PFSK-1 (cell line): ENCODE data around the gene BPIFA1.

Source experiments
- FOXP2 ChIP-seq: optimal IDR thresholded peaks from 2 replicates; pipeline ENCODE3; 2011; ENCODE audit warnings: borderline replicate concordance, control low read depth, inconsistent platforms; ENCODE audit not compliant: insufficient read depth; ENCODE audit errors: extremely low read length, extremely low read depth
- POLR2AphosphoS5 ChIP-seq: IDR thresholded peaks from 2 replicates; pipeline ENCODE4 v1.6.1; 2012; ENCODE audit warnings: low read depth, mild to moderate bottlenecking, control low read depth, low read length, moderate library complexity
- REST ChIP-seq, 2 experiments: IDR thresholded peaks; 2 replicates each; pipeline versions ENCODE4 v1.6.1 to v1.8.0; 2011 to 2012; ENCODE audit warnings: low read depth in 2 of 2, low read length in 2 of 2, control low read depth in 1 of 2, inconsistent platforms in 1 of 2, mild to moderate bottlenecking in 1 of 2, moderate library complexity in 1 of 2; ENCODE audit not compliant: insufficient read depth in 1 of 2
- SIN3A ChIP-seq: IDR thresholded peaks from 2 replicates; pipeline ENCODE4 v1.6.1; 2012; ENCODE audit warnings: mild to moderate bottlenecking, low read length, moderate library complexity, borderline replicate concordance; ENCODE audit not compliant: insufficient read depth
- TAF1 ChIP-seq: IDR thresholded peaks from 2 replicates; pipeline ENCODE4 v1.6.1; 2012; ENCODE audit warnings: low read length, control low read depth, borderline replicate concordance; ENCODE audit not compliant: insufficient read depth

Gene BPIFA1

GRCh38 chr20:33210371-33210770 lies 25.4 kb upstream of the BPIFA1 start:
- TF ChIP-seq SIN3A (no peak), POLR2AphosphoS5 (no peak), FOXP2 (no peak), REST (IDR thresholded peaks at IDR 0.05; ENCODE audit: insufficient read depth in 1 of 2, low read depth in 2 of 2, low read length in 2 of 2) (no peak), TAF1 (no peak)

- no peak for TF ChIP-seq POLR2AphosphoS5
- peak; percentile 27 to 69; a peak in 1 of 4 replicates for TF ChIP-seq REST (IDR thresholded peaks at IDR 0.05; ENCODE audit: insufficient read depth in 1 of 2, low read depth in 2 of 2, low read length in 2 of 2)
Observed at GRCh38 chr20:33211817-33212424, 23.9 kb upstream of the BPIFA1 start.

- TF ChIP-seq POLR2AphosphoS5 = no peak
- TF ChIP-seq TAF1 = no peak
- no peak for TF ChIP-seq REST (IDR thresholded peaks at IDR 0.05; ENCODE audit: insufficient read depth in 1 of 2, low read depth in 2 of 2, low read length in 2 of 2)
- TF ChIP-seq SIN3A = no peak
- TF ChIP-seq FOXP2 = no peak
Observed at GRCh38 chr20:33217052-33217451, 18.7 kb upstream of the BPIFA1 start, which contains the start of gene BPIFA3. TSS of gene BPIFA3 (plus strand) at chr20:33217352. CDS start at chr20:33217537, 185 bp downstream.

- no peak for TF ChIP-seq SIN3A
- TF ChIP-seq TAF1 = no peak
- no peak for TF ChIP-seq POLR2AphosphoS5
Observed at GRCh38 chr20:33224399-33224798, 11.4 kb upstream of the BPIFA1 start.

GRCh38 chr20:33229843-33230242 lies 6.0 kb upstream of the BPIFA1 start:
- TF ChIP-seq POLR2AphosphoS5 (no peak), FOXP2 (no peak), REST (IDR thresholded peaks at IDR 0.05; ENCODE audit: insufficient read depth in 1 of 2, low read depth in 2 of 2, low read length in 2 of 2) (no peak), SIN3A (no peak), TAF1 (no peak)
